GM19397 (cell line): ENCODE data around the gene NT5M.
"Not testable (repeated sequence)": the region's sequence is repeated elsewhere in the genome, so short reads cannot be mapped to it uniquely, and the experiment has no call there.

Experiments
- ATAC-seq: cut with Tn5 transposase; IDR thresholded peaks from one replicate; pipeline ENCODE4 v1.9.1; 2021; ENCODE audit warnings: mild to moderate bottlenecking, moderate library complexity; ENCODE audit not compliant: unreplicated experiment

NT5M gene

GRCh38 chr17:17303010-17303846 lies at the start of gene NT5M:
NT5M (plus strand) TSS chr17:17303373; CDS start chr17:17303551, 178 bp downstream.
- ATAC-seq, result peak; percentile 63

- no peak for ATAC-seq
Observed at GRCh38 chr17:17253406-17253805, 49.8 kb upstream of the NT5M start.

GRCh38 chr17:17254036-17254435 lies 49.1 kb upstream of the NT5M start:
- no peak for ATAC-seq

- ATAC-seq, result not testable (repeated sequence)
Observed at GRCh38 chr17:17255689-17256088, 47.5 kb upstream of the NT5M start.

- no peak for ATAC-seq
Observed at GRCh38 chr17:17256316-17256715, 46.9 kb upstream of the NT5M start.

- ATAC-seq, result no peak
Observed at GRCh38 chr17:17258011-17258410, 45.2 kb upstream of the NT5M start.

GRCh38 chr17:17258998-17259397 lies 44.2 kb upstream of the NT5M start:
- no peak for ATAC-seq

GRCh38 chr17:17264430-17264829 lies 38.7 kb upstream of the NT5M start:
- ATAC-seq, result no peak

- no peak for ATAC-seq
Observed at GRCh38 chr17:17269926-17270773, 33.0 kb upstream of the NT5M start.

- no peak for ATAC-seq
Observed at GRCh38 chr17:17275971-17276370, 27.2 kb upstream of the NT5M start.

GRCh38 chr17:17277431-17277830 lies 25.7 kb upstream of the NT5M start:
- ATAC-seq, result not testable (repeated sequence)

GRCh38 chr17:17279316-17279715 lies 23.9 kb upstream of the NT5M start:
- ATAC-seq, result no peak

- peak; percentile 89 for ATAC-seq
Observed at GRCh38 chr17:17280613-17281549, 22.3 kb upstream of the NT5M start, which contains the start of gene COPS3. COPS3 (minus strand) TSS chr17:17281246; CDS start chr17:17281186, 60 bp downstream.

- ATAC-seq, result no peak
Observed at GRCh38 chr17:17285951-17286350, 17.2 kb upstream of the NT5M start.

GRCh38 chr17:17289086-17289485 lies 14.1 kb upstream of the NT5M start:
- ATAC-seq, result no peak

GRCh38 chr17:17289701-17290100 lies 13.5 kb upstream of the NT5M start:
- no peak for ATAC-seq

- ATAC-seq, result no peak
Observed at GRCh38 chr17:17295141-17295540, 8.0 kb upstream of the NT5M start.

GRCh38 chr17:17297217-17297616 lies 6.0 kb upstream of the NT5M start:
- no peak for ATAC-seq

GRCh38 chr17:17298108-17298507 lies 5.1 kb upstream of the NT5M start:
- ATAC-seq, result no peak
